LNCaP clone FGC (cell line): ENCODE data around the gene SEMA6A.

Source experiments
- DNase-seq: peaks from one replicate; pipeline ENCODE4 v3.0.0-alpha.2; 2011; ENCODE audit warnings: low read depth
- H3K4me3 ChIP-seq: 2 replicates; pipeline ENCODE4 v1.5.1; 2011; ENCODE audit warnings: mild to moderate bottlenecking, low read depth, low read length, control low read depth
- TF ChIP-seq, protein P1 (sequence below): IDR thresholded peaks from 2 replicates; pipeline ENCODE4 v1.5.1; 2012; ENCODE audit warnings: mild to moderate bottlenecking; ENCODE audit not compliant: control insufficient read depth, insufficient read depth; ENCODE audit errors: extremely low read depth

SEMA6A gene

DNA sequence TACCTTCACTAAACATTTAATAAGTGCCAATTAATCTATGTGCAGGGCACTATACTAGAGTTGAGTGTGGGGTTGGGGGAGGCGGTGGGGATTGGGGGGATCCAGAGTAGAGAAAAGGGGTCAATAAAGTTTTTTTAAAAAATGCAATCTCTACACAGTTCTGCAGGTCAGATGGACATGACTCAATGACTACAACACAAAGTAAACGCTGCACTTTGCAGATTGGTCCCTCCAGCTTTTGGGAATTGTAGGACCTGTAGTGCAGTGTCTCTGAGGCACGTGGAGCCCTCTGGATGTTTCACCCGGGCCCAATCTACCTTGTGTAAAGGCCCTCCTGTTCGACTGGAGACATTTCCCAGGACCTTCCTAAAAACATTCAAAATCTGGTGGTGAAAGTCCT, 43.5 kb downstream of the SEMA6A start:
- TF ChIP-seq, protein P1, sequence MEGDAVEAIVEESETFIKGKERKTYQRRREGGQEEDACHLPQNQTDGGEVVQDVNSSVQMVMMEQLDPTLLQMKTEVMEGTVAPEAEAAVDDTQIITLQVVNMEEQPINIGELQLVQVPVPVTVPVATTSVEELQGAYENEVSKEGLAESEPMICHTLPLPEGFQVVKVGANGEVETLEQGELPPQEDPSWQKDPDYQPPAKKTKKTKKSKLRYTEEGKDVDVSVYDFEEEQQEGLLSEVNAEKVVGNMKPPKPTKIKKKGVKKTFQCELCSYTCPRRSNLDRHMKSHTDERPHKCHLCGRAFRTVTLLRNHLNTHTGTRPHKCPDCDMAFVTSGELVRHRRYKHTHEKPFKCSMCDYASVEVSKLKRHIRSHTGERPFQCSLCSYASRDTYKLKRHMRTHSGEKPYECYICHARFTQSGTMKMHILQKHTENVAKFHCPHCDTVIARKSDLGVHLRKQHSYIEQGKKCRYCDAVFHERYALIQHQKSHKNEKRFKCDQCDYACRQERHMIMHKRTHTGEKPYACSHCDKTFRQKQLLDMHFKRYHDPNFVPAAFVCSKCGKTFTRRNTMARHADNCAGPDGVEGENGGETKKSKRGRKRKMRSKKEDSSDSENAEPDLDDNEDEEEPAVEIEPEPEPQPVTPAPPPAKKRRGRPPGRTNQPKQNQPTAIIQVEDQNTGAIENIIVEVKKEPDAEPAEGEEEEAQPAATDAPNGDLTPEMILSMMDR: no peak
- H3K4me3 ChIP-seq: no peak overlapping the region
- no peak for DNase-seq

DNA sequence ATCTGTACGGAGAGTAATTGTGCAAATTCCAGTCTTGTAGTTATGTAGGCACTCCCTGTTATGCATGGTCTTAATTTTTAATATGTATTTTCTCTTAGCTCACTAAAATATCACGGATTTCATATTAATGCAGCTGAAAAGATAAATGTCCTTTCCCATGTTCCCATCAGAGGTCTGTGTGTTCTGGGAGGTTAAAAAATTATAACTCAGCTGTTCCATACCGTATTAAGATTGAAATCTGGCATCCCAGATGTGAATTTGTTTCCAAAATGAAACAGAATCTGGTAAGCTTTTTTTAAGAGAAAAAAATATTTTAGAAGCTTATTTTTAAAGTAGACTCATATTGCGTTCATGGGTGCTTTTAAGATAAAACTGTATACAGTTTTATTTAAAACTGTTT, 44.3 kb downstream of the SEMA6A start:
- TF ChIP-seq, protein P1: no peak
- no peak for DNase-seq
- H3K4me3 ChIP-seq: no peak overlapping the region

DNA sequence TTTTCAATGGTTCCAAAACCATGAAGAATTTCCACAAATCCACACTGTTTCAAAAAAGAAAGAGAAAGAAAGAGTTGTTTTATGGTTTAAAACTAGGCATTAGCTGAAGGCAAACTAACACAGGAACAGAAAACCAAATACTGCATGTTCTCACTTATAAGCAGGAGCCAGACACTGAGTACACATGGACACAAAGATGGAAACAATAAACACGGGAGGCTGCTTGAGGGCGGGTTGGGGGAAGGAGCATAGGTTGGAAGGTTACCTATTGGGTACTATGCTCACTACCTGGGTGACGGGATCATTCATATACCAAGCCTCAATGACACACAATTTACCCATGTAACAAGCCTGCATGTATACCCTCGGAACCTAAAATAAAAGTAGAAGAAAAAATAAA, 45.0 kb downstream of the SEMA6A start:
- DNase-seq: no peak
- TF ChIP-seq, protein P1: no peak
- H3K4me3 ChIP-seq: no peak overlapping the region

DNA sequence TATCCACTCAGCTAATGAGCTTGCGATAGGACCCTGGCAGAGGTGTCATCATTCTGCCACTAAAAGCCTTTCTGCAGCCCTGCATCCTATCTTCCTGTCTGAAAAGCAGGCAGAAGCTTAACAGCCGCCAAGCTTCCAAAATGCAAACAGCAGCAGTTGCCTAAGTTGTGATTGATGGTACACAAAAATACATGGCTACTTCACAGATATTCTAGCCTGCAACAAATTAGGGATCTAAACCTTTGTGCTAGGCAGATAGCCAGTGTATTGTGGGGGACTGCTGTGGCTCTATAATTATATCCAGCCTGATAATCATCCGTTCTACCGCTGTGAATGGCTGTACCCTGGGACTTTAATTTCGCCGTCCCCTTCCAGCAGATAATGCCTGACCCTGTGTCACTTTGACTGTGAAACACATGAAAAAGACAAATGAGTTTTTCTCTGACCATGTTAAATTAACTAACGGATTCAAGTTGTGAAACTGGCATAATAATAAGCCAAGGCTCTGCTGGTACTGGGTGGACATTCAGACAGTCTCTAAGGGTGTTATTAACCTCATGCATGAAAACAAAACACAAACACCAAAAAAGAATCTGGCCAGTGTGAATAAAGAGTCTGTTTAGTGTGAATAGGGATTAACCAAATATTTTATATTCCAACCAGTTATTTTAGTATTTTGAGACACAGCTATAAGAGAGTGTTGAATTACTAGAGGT, 45.9 kb downstream of the SEMA6A start:
- TF ChIP-seq, protein P1: no peak
- no peak overlapping the region for H3K4me3 ChIP-seq

DNA sequence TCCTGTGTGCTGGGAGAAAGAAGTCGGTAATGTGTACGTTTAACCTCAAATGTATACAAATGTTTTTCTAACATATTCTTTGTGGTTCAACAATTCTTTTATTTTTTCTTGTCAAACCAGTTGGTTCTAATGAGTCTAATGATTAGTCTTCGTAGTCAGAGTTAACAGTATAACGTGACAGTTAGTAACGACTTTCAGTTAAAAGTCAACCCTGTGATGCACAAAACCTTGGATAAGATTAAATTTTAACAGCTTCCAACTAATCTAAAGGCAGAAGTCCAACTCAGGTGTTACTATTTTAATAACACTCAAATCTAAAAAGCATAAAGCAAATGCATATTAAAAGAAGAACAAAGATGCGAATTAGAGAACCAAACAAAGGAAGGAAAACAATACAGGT, 47.0 kb downstream of the SEMA6A start:
- TF ChIP-seq, protein P1: no peak
- no peak for DNase-seq
- no peak overlapping the region for H3K4me3 ChIP-seq

More for the DNA sequence above, 45.9 kb downstream of the SEMA6A start:
- DNase-seq: no peak

DNA sequence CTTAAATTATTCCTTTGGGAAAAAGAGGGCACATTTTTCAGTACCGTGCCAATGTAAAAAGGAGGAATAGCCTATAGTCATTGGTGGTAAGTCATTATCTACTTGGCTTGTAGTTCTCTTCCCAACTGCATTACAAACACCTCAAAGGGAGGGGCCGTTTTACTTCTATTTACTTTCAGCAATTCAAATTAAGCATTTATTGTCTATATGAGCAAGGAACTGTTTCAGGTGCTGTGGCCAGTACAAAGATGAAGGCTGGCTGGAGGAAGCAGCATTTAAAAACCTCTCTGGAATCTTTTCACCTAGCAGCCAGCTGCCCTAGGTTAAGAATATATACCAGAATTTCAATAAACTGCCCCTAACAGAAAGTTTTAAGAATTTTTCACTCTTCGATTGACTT, 48.9 kb downstream of the SEMA6A start:
- TF ChIP-seq, protein P1: no peak
- no peak for DNase-seq
- no peak overlapping the region for H3K4me3 ChIP-seq

DNA sequence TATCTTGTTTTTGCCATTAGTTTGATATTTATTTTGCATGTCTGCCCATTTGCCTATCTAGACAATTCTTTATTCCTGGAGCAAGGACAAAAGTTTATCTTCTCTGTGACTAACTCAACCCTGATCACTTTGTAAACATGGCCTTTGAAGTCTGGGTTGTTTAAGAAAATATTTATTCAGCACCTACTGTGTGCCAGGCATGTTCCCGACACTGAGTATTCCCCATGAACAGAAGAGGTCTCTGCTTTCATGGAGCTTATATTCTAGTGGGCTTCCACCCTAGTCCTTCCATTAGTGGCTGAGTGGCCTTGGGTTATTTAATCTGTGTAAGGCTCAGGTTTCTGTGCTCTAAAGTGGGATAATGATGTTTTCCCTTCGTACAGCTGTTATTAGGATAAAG, 49.7 kb downstream of the SEMA6A start:
- no peak for DNase-seq
- TF ChIP-seq, protein P1: no peak
- no peak overlapping the region for H3K4me3 ChIP-seq
